DOHH2 (cell line): ENCODE data around the gene RAD51B.
"Not testable (repeated sequence)": the region's sequence is repeated elsewhere in the genome, so short reads cannot be mapped to it uniquely, and the experiment has no call there.

ENCODE experiments used
- H3F3A ChIP-seq: fragments of 200-600 bp; sonication (generic), shearing (Covaris generic); 2 replicates; pipeline ENCODE4 v1.6.0; 2016; ENCODE audit warnings: antibody characterized with exemption, mild to moderate bottlenecking; ENCODE audit not compliant: control insufficient read depth, insufficient read depth
- H3K27ac ChIP-seq: fragments of 200-600 bp; sonication (generic); 2 replicates; pipeline ENCODE4 v1.5.1; 2014; ENCODE audit warnings: low read depth, mild to moderate bottlenecking, low read length, moderate library complexity
- H3K27me3 ChIP-seq: fragments of 200-600 bp; sonication (generic); 2 replicates; pipeline ENCODE4 v1.6.1; 2014; ENCODE audit warnings: mild to moderate bottlenecking, low read length, mixed read lengths; ENCODE audit not compliant: control insufficient read depth
- H3K36me3 ChIP-seq: fragments of 200-600 bp; sonication (generic); 2 replicates; pipeline ENCODE4 v1.6.1; 2014; ENCODE audit warnings: mild to moderate bottlenecking, low read length, moderate library complexity, mixed read lengths; ENCODE audit not compliant: control insufficient read depth
- H3K4me1 ChIP-seq: fragments of 200-600 bp; sonication (generic); 2 replicates; pipeline ENCODE4 v1.6.1; 2014; ENCODE audit warnings: mild to moderate bottlenecking, low read length, mixed read lengths; ENCODE audit not compliant: control insufficient read depth
- H3K4me2 ChIP-seq: fragments of 200-600 bp; sonication (generic); 2 replicates; pipeline ENCODE4 v1.6.0; 2014; ENCODE audit warnings: mild to moderate bottlenecking, low read length, moderate library complexity
- H3K4me3 ChIP-seq: fragments of 200-600 bp; sonication (generic); 2 replicates; pipeline ENCODE4 v1.5.1; 2014; ENCODE audit warnings: mild to moderate bottlenecking, low read length, mixed read lengths
- H3K79me2 ChIP-seq: fragments of 200-600 bp; sonication (generic); 2 replicates; pipeline ENCODE4 v1.6.1; 2014; ENCODE audit warnings: mild to moderate bottlenecking, low read length, mixed read lengths; ENCODE audit not compliant: control insufficient read depth
- H3K9me2 ChIP-seq: fragments of 200-600 bp; sonication (generic); replicated peaks from 2 replicates; pipeline ENCODE4 v1.6.1; 2014; ENCODE audit warnings: mild to moderate bottlenecking, low read length, mixed read lengths; ENCODE audit not compliant: control insufficient read depth
- H3K9me3 ChIP-seq: fragments of 200-600 bp; sonication (generic); 2 replicates; pipeline ENCODE4 v1.6.1; 2014; ENCODE audit warnings: antibody characterized with exemption, low read length, mixed read lengths; ENCODE audit not compliant: control insufficient read depth, insufficient read depth
- H4K20me1 ChIP-seq: fragments of 200-600 bp; sonication (generic); 2 replicates; pipeline ENCODE4 v1.6.0; 2014; ENCODE audit warnings: low read depth, mild to moderate bottlenecking, antibody characterized with exemption, low read length, moderate library complexity; ENCODE audit not compliant: control insufficient read depth, insufficient read depth
- CTCF ChIP-seq: fragments of 200-600 bp; sonication (generic); IDR thresholded peaks from one replicate; pipeline ENCODE4 v1.5.1; 2014; ENCODE audit warnings: antibody characterized with exemption, mild to moderate bottlenecking, low read depth, low read length; ENCODE audit not compliant: poor library complexity, severe bottlenecking
- EZH2phosphoT487 ChIP-seq: fragments of 200-600 bp; sonication (generic); IDR thresholded peaks from 2 replicates; pipeline ENCODE4 v1.6.1; 2017; ENCODE audit warnings: borderline replicate concordance, mild to moderate bottlenecking, antibody characterized with exemption, low read length, moderate library complexity, mixed read lengths

The RAD51B gene

DNA sequence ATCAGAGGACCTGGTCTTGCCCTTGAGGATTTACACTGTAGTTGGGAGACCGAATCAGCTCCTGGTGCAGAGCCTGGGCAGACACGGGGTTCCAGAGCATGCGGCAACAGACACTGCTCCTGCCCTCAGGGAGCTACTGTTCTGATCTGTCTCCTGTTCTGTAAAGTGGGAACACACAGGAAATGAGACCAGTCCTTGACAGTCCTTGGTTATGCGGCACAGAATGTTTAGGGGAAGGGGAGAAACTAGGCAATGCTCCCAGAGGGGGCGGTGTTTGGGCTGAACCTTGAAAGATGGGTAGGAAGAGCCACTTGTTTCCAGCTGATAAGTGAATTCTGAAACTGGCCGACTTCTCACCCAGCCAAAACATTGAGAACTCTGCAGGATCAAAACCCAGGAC is 840.9 kb downstream of the RAD51B start:
- no peaks in the 10 kb centered on the region for H3K79me2 ChIP-seq
- no peaks in the 10 kb centered on the region for H3K9me2 ChIP-seq
- no peaks in the 10 kb centered on the region for H3F3A ChIP-seq
- no peaks in the 10 kb centered on the region for H4K20me1 ChIP-seq
- no peaks in the 10 kb centered on the region for H3K36me3 ChIP-seq
- no peak overlapping the region for H3K4me2 ChIP-seq
- H3K27ac ChIP-seq, result no peak overlapping the region
- H3K27me3 ChIP-seq, result no peaks in the 10 kb centered on the region
- H3K4me3 ChIP-seq, result no peak overlapping the region
- TF ChIP-seq CTCF (no peak), EZH2phosphoT487 (no peak)
- H3K9me3 ChIP-seq, result no peaks in the 10 kb centered on the region
- no peaks in the 10 kb centered on the region for H3K4me1 ChIP-seq

GRCh38 chr14:68661226-68662225 is 841.9 kb downstream of the RAD51B start:
- H3K9me3 ChIP-seq, result no peaks in the 10 kb centered on the region
- H3K9me2 ChIP-seq, result no peaks in the 10 kb centered on the region
- H3K27ac ChIP-seq, result no peak overlapping the region
- H4K20me1 ChIP-seq, result no peaks in the 10 kb centered on the region
- H3K36me3 ChIP-seq, result no peaks in the 10 kb centered on the region
- H3F3A ChIP-seq, result no peaks in the 10 kb centered on the region
- H3K79me2 ChIP-seq, result no peaks in the 10 kb centered on the region
- TF ChIP-seq CTCF (no peak), EZH2phosphoT487 (no peak)
- no peak overlapping the region for H3K4me2 ChIP-seq
- H3K27me3 ChIP-seq, result no peaks in the 10 kb centered on the region
- H3K4me3 ChIP-seq, result no peak overlapping the region
- H3K4me1 ChIP-seq, result peaks cover 9% of the 10 kb centered on the region

GRCh38 chr14:68662392-68662791 is 842.8 kb downstream of the RAD51B start:
- Histone ChIP-seq H3K4me3 (no peak overlapping the region), H3K36me3 (peaks cover 3% of the 10 kb centered on the region), H3K4me2 (no peak overlapping the region)

GRCh38 chr14:68662826-68663225 is 843.2 kb downstream of the RAD51B start:
- not testable (repeated sequence) for H3K27ac ChIP-seq, H3K4me2 ChIP-seq

More at GRCh38 chr14:68662392-68662791, 842.8 kb downstream of the RAD51B start:
- H3K4me1 ChIP-seq, result peaks cover 18% of the 10 kb centered on the region
- H4K20me1 ChIP-seq, result no peaks in the 10 kb centered on the region
- H3K79me2 ChIP-seq, result no peaks in the 10 kb centered on the region
- H3K27ac ChIP-seq, result no peak overlapping the region
- TF ChIP-seq EZH2phosphoT487, result no peak
- TF ChIP-seq CTCF, result no peak
- H3K9me2 ChIP-seq, result no peaks in the 10 kb centered on the region
- no peaks in the 10 kb centered on the region for H3K9me3 ChIP-seq
- no peaks in the 10 kb centered on the region for H3F3A ChIP-seq
- H3K27me3 ChIP-seq, result no peaks in the 10 kb centered on the region

More at GRCh38 chr14:68662826-68663225, 843.2 kb downstream of the RAD51B start:
- H3F3A ChIP-seq, H3K9me3 ChIP-seq, H3K4me3 ChIP-seq, H3K9me2 ChIP-seq, H3K36me3 ChIP-seq, H3K27me3 ChIP-seq, H4K20me1 ChIP-seq, H3K79me2 ChIP-seq: not testable (repeated sequence)
- peaks cover 22% of the 10 kb centered on the region for H3K4me1 ChIP-seq
